Lung (tissue), 16 donors: ENCODE data around the gene MRPS14. TPM values are rescaled to one million over a fixed set of nuclear protein-coding genes. Genes with fewer than 3 reads are reported as not detected.

ENCODE experiments used
- ATAC-seq: fragments of 200-7000 bp; cut with Tn5 transposase; one replicate; pipeline ENCODE4 v1.9.1; 2020; ENCODE audit warnings: moderate number of reproducible peaks; ENCODE audit not compliant: insufficient read depth, low FRiP score
- DNase-seq, 3 donors: peaks; one replicate each; pipeline ENCODE4 v3.0.0-alpha.2; 2013 to 2017
- H3K27ac ChIP-seq, 2 donors: one replicate each; pipeline ENCODE4 v1.5.1; 2013; ENCODE audit warnings: mild to moderate bottlenecking in 2 of 2, moderate library complexity in 2 of 2, control low read depth in 1 of 2, inconsistent platforms in 1 of 2, low read depth in 1 of 2, low read length in 1 of 2
- H3K27me3 ChIP-seq, 3 donors: one replicate each; pipeline ENCODE4 v1.5.1; 2013; ENCODE audit warnings: low read length in 2 of 3; ENCODE audit not compliant: control insufficient read depth in 3 of 3, insufficient read depth in 3 of 3
- H3K36me3 ChIP-seq, 4 donors: one replicate each; pipeline ENCODE4 v1.5.1; 2013; ENCODE audit warnings: low read length in 4 of 4, mild to moderate bottlenecking in 1 of 4, moderate library complexity in 1 of 4; ENCODE audit not compliant: control insufficient read depth in 4 of 4, insufficient read depth in 4 of 4
- H3K4me1 ChIP-seq, 5 donors: one replicate each; pipeline ENCODE4 v1.5.1; 2013; ENCODE audit warnings: low read length in 5 of 5, mild to moderate bottlenecking in 2 of 5, moderate library complexity in 1 of 5; ENCODE audit not compliant: control insufficient read depth in 5 of 5, insufficient read depth in 5 of 5
- H3K4me3 ChIP-seq: one replicate; pipeline ENCODE4 v1.5.1; 2013; ENCODE audit warnings: mild to moderate bottlenecking, control low read depth, moderate library complexity
- H3K9ac ChIP-seq, 2 donors: one replicate each; pipeline ENCODE4 v1.5.1; 2013; ENCODE audit warnings: low read length in 2 of 2, control low read depth in 1 of 2; ENCODE audit not compliant: insufficient read depth in 1 of 2
- H3K9me3 ChIP-seq, 4 donors: one replicate each; pipeline ENCODE4 v1.5.1; 2013; ENCODE audit warnings: low read length in 3 of 4, mild to moderate bottlenecking in 1 of 4, moderate library complexity in 1 of 4; ENCODE audit not compliant: control insufficient read depth in 4 of 4, insufficient read depth in 3 of 4
- WGBS, 2 donors: extraction: QIAGEN DNeasy Blood & Tissue Kit; methylation state at CpG; one replicate each; pipeline ENCODE4 v1.1.7; 2013; 5-methylcytosine and 5-hydroxymethylcytosine counted together
- long read RNA-seq, 5 donors: transcript quantifications; one replicate each; lab custom pipeline, GENCODE V29; 2026
- polyA plus RNA-seq, 2 donors: library from polyadenylated mRNA; stranded (reverse); fragments of 200-250 nt; gene quantifications; one replicate each; pipeline ENCODE4 v1.2.1, GENCODE V29; 2013
- total RNA-seq, 2 donors: library from RNA; depleted of rRNA in 1 of 2; stranded (reverse); fragments of >200 nt in 1 of 2; gene quantifications; one replicate each; pipeline ENCODE4 v1.2.1, GENCODE V29; 2014 to 2021
- TF ChIP-seq, protein P1 (sequence below): IDR thresholded peaks from 2 replicates; pipeline ENCODE4 v1.5.1; 2012; ENCODE audit warnings: mild to moderate bottlenecking; ENCODE audit errors: control extremely low read depth, extremely low read depth
- donor health status: control.
- donor health status: control.
- donor health status: Bipolar disorder and iron deficiency.
- donor health status: healthy.
- donor health status: DM: yes; HTN: yes; CAD: no.

MRPS14 gene
- total RNA-seq (10 to 100 TPM; 24.3 to 39.7 TPM), polyA plus RNA-seq (10 to 100 TPM; 13.4 to 22.6 TPM)
- long read RNA-seq, donor 1, transcript MRPS14-202 (3 exons, 2,115 nt), result major isoform, 54 of 64 reads
- long read RNA-seq, donor 1, partial matches to known transcripts, result 7 of 64 reads
- long read RNA-seq, donor 1, other reads (novel, unspliced or antisense), result 0 of 64 reads
- long read RNA-seq, donor 2, transcript MRPS14-202 (3 exons, 2,115 nt), result major isoform, 24 of 26 reads
- long read RNA-seq, donor 2, partial matches to known transcripts, result 0 of 26 reads
- long read RNA-seq, donor 2, other reads (novel, unspliced or antisense), result 0 of 26 reads
- long read RNA-seq, donor 3, transcript MRPS14-202 (3 exons, 2,115 nt), result major isoform, 37 of 39 reads
- long read RNA-seq, donor 3, partial matches to known transcripts, result 0 of 39 reads
- long read RNA-seq, donor 3, other reads (novel, unspliced or antisense), result 0 of 39 reads
- long read RNA-seq, donor 4, transcript MRPS14-202 (3 exons, 2,115 nt), result major isoform, 25 of 26 reads
- long read RNA-seq, donor 4, partial matches to known transcripts, result 0 of 26 reads
- long read RNA-seq, donor 4, other reads (novel, unspliced or antisense), result 0 of 26 reads
- long read RNA-seq, donor 5, transcript MRPS14-202 (3 exons, 2,115 nt), result major isoform, 63 of 75 reads
- long read RNA-seq, donor 5, transcript MRPS14-201 (3 exons, 910 nt), result minor isoform, 5 of 75 reads
- long read RNA-seq, donor 5, partial matches to known transcripts, result 7 of 75 reads
- long read RNA-seq, donor 5, other reads (novel, unspliced or antisense), result 0 of 75 reads

DNA sequence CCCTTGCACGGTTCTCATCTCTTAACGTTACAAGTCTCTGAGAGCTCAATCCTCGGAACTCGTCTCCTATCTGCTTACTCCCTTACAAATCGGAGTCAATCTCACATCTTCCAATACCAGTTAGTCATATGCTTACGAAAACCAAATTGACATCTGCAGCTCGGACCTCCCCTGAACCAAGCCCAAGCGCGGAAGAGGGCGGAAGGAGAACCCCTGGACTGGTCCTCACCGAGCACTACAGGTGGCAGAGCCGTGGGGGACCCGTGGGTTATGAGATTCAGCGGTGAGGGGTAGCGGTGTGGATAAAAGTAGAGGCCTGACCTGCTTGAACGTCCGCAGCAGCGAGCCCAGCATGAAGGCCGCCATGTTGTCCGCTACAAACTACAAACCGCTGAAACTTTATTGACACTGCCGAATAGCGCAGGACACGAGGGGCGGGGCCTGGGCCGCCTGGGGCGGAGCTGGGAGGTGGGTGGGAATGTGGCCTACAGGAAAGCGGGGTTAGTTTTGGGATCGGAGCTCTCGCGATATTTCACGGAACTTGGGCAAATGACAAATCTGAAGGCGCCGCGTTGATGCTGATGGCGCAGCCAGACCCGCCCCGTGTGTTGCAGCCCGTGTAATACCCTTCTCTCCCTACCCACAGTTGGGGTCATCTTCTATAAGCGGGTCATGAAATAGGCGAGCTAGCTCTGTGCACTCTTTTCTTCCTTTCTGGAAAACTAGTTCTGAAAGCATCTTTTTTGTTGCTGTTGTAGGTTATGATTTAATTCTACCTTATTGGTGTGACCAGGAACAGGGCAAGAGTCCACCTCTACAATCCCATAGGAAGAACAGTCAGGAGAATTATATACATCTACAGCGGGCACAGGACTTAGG is at the start of gene MRPS14:
TSS of gene MRPS14 (minus strand) at position 383 of the 879 bp plus-strand sequence. CDS start at position 366, 17 bp downstream.
- TF ChIP-seq, protein P1, sequence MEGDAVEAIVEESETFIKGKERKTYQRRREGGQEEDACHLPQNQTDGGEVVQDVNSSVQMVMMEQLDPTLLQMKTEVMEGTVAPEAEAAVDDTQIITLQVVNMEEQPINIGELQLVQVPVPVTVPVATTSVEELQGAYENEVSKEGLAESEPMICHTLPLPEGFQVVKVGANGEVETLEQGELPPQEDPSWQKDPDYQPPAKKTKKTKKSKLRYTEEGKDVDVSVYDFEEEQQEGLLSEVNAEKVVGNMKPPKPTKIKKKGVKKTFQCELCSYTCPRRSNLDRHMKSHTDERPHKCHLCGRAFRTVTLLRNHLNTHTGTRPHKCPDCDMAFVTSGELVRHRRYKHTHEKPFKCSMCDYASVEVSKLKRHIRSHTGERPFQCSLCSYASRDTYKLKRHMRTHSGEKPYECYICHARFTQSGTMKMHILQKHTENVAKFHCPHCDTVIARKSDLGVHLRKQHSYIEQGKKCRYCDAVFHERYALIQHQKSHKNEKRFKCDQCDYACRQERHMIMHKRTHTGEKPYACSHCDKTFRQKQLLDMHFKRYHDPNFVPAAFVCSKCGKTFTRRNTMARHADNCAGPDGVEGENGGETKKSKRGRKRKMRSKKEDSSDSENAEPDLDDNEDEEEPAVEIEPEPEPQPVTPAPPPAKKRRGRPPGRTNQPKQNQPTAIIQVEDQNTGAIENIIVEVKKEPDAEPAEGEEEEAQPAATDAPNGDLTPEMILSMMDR, result no peak

DNA sequence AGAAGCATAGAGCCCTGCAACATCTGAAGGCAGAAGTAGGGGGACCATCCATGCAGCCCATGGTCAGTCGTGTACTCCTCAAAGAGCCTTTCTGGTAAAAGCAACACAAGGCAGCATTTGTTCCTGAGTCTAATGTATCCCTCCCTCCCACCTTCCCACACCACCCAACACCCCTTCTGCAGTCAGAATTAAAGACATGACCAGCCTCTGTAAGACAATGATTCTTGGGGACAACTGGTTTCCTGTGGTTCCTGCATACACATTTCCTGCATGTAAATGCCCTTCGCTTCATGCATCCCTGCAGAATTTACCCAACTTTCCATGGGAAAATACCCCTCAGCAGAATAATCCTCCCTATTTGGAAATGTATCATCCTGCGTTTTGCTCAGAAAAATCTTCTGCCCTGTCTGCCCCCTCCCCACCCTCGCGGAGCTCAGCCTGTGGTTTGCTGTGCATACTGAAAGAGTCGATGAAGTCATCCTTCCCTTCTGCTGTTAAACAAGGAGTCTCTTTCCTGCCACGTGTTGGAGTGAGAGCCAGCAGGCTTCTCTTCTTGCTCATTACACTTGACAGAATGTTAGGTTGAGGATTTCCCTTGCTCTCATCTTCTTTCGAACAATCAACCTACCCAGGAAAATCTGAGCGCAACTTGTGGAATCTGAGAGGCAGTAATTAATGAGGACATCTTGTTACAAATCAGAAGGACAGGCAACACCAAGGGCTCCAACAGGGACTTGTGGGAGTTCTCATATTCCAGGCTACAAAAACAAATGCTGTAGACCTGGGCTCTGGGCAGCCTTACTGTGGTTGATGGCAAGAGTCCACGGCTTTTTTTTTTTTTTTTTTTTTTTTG is 49.1 kb upstream of the MRPS14 start:
- no peak overlapping the region for H3K9ac ChIP-seq
- TF ChIP-seq, protein P1, result no peak
- ATAC-seq (peak; percentile 37), DNase-seq (peak; percentile 55 to 80 (median 65))
- H3K36me3 ChIP-seq, result no peaks in the 10 kb centered on the region
- whole genome bisulfite sequencing, 2 donors, result 11 to 18% methylated on average over 10 of the region's 10 CpGs
- H3K27ac ChIP-seq, result peak overlapping the region in 1 of 2 donors; percentile 24
- peaks cover 0 to 14% (median 6%) of the 10 kb centered on the region in 5 donors for H3K4me1 ChIP-seq
- no peaks in the 10 kb centered on the region for H3K27me3 ChIP-seq
- H3K9me3 ChIP-seq, result no peaks in the 10 kb centered on the region
- H3K4me3 ChIP-seq, result no peak overlapping the region

More for the DNA sequence above, at the start of gene MRPS14:
- peaks cover 0 to 6% (median 3%) of the 10 kb centered on the region in 5 donors for H3K4me1 ChIP-seq
- H3K27me3 ChIP-seq, result no peaks in the 10 kb centered on the region
- 3% methylated on average over 42 of the region's 42 CpGs for WGBS, 2 donors
- H3K4me3 ChIP-seq, result peak within 1 kb of the TSS; percentile 76
- peak within 1 kb of the TSS; percentile 72 to 81 for H3K27ac ChIP-seq
- peaks cover 2 to 4% (median 3%) of the 10 kb centered on the region in 4 donors for H3K36me3 ChIP-seq
- DNase-seq (peak; percentile 99 to 100 (median 99)), ATAC-seq (peak; percentile 99)
- peak within 1 kb of the TSS; percentile 94 to 98 for H3K9ac ChIP-seq
- no peaks in the 10 kb centered on the region for H3K9me3 ChIP-seq
